HL-60 (cell line): Measurements from ENCODE around the gene NMNAT2.

ENCODE experiments used
- CTCF ChIP-seq: IDR thresholded peaks from one replicate; pipeline ENCODE4 v1.5.1; 2011; ENCODE audit warnings: low read length, control low read depth, inconsistent platforms; ENCODE audit not compliant: insufficient read depth
- POLR2AphosphoS5 ChIP-seq: IDR thresholded peaks from 2 replicates; pipeline ENCODE4 v1.6.1; 2012; ENCODE audit warnings: low read depth
- REST ChIP-seq: IDR thresholded peaks from 2 replicates; pipeline ENCODE4 v1.6.1; 2012; ENCODE audit warnings: low read depth; ENCODE audit not compliant: insufficient replicate concordance

- TF ChIP-seq CTCF, result no peak
- TF ChIP-seq POLR2AphosphoS5, result no peak
- no peak for TF ChIP-seq REST
Measured at GRCh38 chr1:183222909-183223308, 195.3 kb downstream of the NMNAT2 start.
